NT2/D1 (cell line): ENCODE results near the gene GRIN1.

Source experiments
- SUZ12 ChIP-seq: IDR thresholded peaks from 2 replicates; pipeline ENCODE4 v1.6.1; 2011; ENCODE audit not compliant: insufficient read length, insufficient read depth; ENCODE audit errors: extremely low read depth
- YY1 ChIP-seq: IDR thresholded peaks from 2 replicates; pipeline ENCODE4 v1.6.1; 2011; ENCODE audit not compliant: insufficient read length, insufficient read depth
- ZNF274 ChIP-seq: IDR thresholded peaks from 2 replicates; pipeline ENCODE4 v1.6.1; 2011; ENCODE audit warnings: mild to moderate bottlenecking, low read depth, low read length

GRCh38 chr9:137128862-137129455 lies 10.0 kb upstream of the GRIN1 start:
- TF ChIP-seq YY1 (no peak), ZNF274 (no peak), SUZ12 (no peak)
